WTC11 (cell line): ENCODE results near the gene ANKFN1. TPM values are rescaled to one million over a fixed set of nuclear protein-coding genes. Genes with fewer than 3 reads are reported as not detected.
"Not testable (repeated sequence)": the region's sequence is repeated elsewhere in the genome, so short reads cannot be mapped to it uniquely, and the experiment has no call there.

Experiments
- ATAC-seq: fragments of 200-7000 bp; cut with Tn5 transposase; 2 replicates; pipeline ENCODE4 v1.10.0; 2021; ENCODE audit warnings: mild to moderate bottlenecking, moderate library complexity
- CTCF ChIA-PET: fragments of 300-600 bp; sonication (Branson Sonifier 250); formaldehyde crosslinking; loops from one replicate; lab custom pipeline; 2021; ENCODE audit warnings: antibody characterized with exemption; lab: Charles Lee
- POLR2A ChIA-PET: fragments of 350-600 bp; sonication (Branson Sonifier 250); formaldehyde crosslinking; loops from one replicate; lab custom pipeline; 2021; ENCODE audit warnings: antibody characterized with exemption; lab: Charles Lee
- DNase-seq: peaks from one replicate; pipeline ENCODE4 v3.0.0; 2021; ENCODE audit warnings: low spot score
- H3K27ac Mint-ChIP-seq: 2 replicates; pipeline ENCODE4 v1.8.0; 2021; ENCODE audit warnings: mixed read lengths
- H3K27me3 Mint-ChIP-seq: 2 replicates; pipeline ENCODE4 v1.8.0; 2021; ENCODE audit warnings: low read depth, mild to moderate bottlenecking, moderate library complexity, mixed read lengths
- H3K36me3 Mint-ChIP-seq: 2 replicates; pipeline ENCODE4 v1.8.0; 2021; ENCODE audit warnings: mixed read lengths
- H3K4me1 Mint-ChIP-seq: 2 replicates; pipeline ENCODE4 v1.8.0; 2022; ENCODE audit warnings: mixed read lengths
- H3K4me3 Mint-ChIP-seq: 2 replicates; pipeline ENCODE4 v1.8.0; 2021; ENCODE audit warnings: mild to moderate bottlenecking, moderate library complexity, mixed read lengths
- H3K9me3 Mint-ChIP-seq: 2 replicates; pipeline ENCODE4 v1.8.0; 2021; ENCODE audit warnings: mixed read lengths
- AR ChIP-seq: fragments of 250-450 bp; sonication (Bioruptor Pico); IDR thresholded peaks from 2 replicates; pipeline ENCODE4 v1.9.0; 2021; ENCODE audit warnings: mild to moderate bottlenecking
- CBFB ChIP-seq: sonication (generic); formaldehyde crosslinking; IDR thresholded peaks from 2 replicates; pipeline ENCODE4 v1.8.1; 2022; ENCODE audit warnings: mild to moderate bottlenecking, low read depth, missing genetic modification reagents
- CREM ChIP-seq: sonication (generic); formaldehyde crosslinking; IDR thresholded peaks from 2 replicates; pipeline ENCODE4 v1.8.1; 2022; ENCODE audit warnings: mild to moderate bottlenecking, missing genetic modification reagents, moderate library complexity
- E2F1 ChIP-seq: sonication (generic); formaldehyde crosslinking; IDR thresholded peaks from 2 replicates; pipeline ENCODE4 v1.8.0; 2022; ENCODE audit warnings: mild to moderate bottlenecking, missing genetic modification reagents
- E2F4 ChIP-seq: sonication (generic); formaldehyde crosslinking; IDR thresholded peaks from 2 replicates; pipeline ENCODE4 v1.8.1; 2022; ENCODE audit warnings: low read depth, mild to moderate bottlenecking, moderate library complexity, missing genetic modification reagents, borderline replicate concordance
- EMX1 ChIP-seq: fragments of 250-450 bp; sonication (Bioruptor Pico); IDR thresholded peaks from 2 replicates; pipeline ENCODE4 v1.8.0; 2021; ENCODE audit warnings: mild to moderate bottlenecking
- ETV6 ChIP-seq: sonication (generic); formaldehyde crosslinking; IDR thresholded peaks from 2 replicates; pipeline ENCODE4 v1.8.1; 2022; ENCODE audit warnings: mild to moderate bottlenecking, missing genetic modification reagents
- FOXK1 ChIP-seq: sonication (generic); formaldehyde crosslinking; IDR thresholded peaks from 2 replicates; pipeline ENCODE4 v1.8.0; 2022; ENCODE audit warnings: mild to moderate bottlenecking, moderate library complexity, missing genetic modification reagents
- FOXP4 ChIP-seq: sonication (generic); formaldehyde crosslinking; IDR thresholded peaks from 2 replicates; pipeline ENCODE4 v1.8.0; 2022; ENCODE audit warnings: mild to moderate bottlenecking, missing genetic modification reagents
- KAT7 ChIP-seq: sonication (generic); formaldehyde crosslinking; IDR thresholded peaks from 2 replicates; pipeline ENCODE4 v1.8.1; 2023; ENCODE audit warnings: missing genetic modification reagents, mild to moderate bottlenecking, borderline replicate concordance
- NR1H2 ChIP-seq: sonication (generic); formaldehyde crosslinking; IDR thresholded peaks from 2 replicates; pipeline ENCODE4 v1.9.0; 2021; ENCODE audit warnings: mild to moderate bottlenecking, moderate library complexity, missing genetic modification reagents
- RORB ChIP-seq: fragments of 250-450 bp; sonication (Bioruptor Pico); IDR thresholded peaks from 2 replicates; pipeline ENCODE4 v1.9.0; 2021; ENCODE audit warnings: mild to moderate bottlenecking
- SMAD4 ChIP-seq: sonication (generic); formaldehyde crosslinking; IDR thresholded peaks from 2 replicates; pipeline ENCODE4 v1.8.0; 2022; ENCODE audit warnings: mild to moderate bottlenecking, missing genetic modification reagents
- SP1 ChIP-seq: sonication (generic); formaldehyde crosslinking; conservative IDR thresholded peaks from 2 replicates; pipeline ENCODE4 v1.8.1; 2022; ENCODE audit warnings: missing genetic modification reagents
- ZBTB21 ChIP-seq: sonication (generic); formaldehyde crosslinking; IDR thresholded peaks from 2 replicates; pipeline ENCODE4 v1.8.1; 2023; ENCODE audit warnings: mild to moderate bottlenecking, missing genetic modification reagents, borderline replicate concordance
- ZNF281 ChIP-seq: sonication (generic); formaldehyde crosslinking; IDR thresholded peaks from 2 replicates; pipeline ENCODE4 v1.8.0; 2023; ENCODE audit warnings: mild to moderate bottlenecking, missing genetic modification reagents
- total RNA-seq: library from RNA; stranded (reverse); gene quantifications from 3 replicates; pipeline ENCODE4 v1.2.3, GENCODE V29; 2021

Gene ANKFN1
- total RNA-seq, 1 experiment from 2014 or later = 0.24 TPM

GRCh38 chr17:56395787-56396186, 242.5 kb downstream of the ANKFN1 start:
- no peak for ATAC-seq
- CTCF ChIA-PET = no interaction called here

GRCh38 chr17:56407086-56407485, 253.8 kb downstream of the ANKFN1 start:
- no peak for ATAC-seq
- ChIA-PET POLR2A (no interaction called here), CTCF (interaction anchor here (0.8 kb wide), 1 partner anchor 12 kb away, joined by 3 read pairs; no protein-coding TSS in a partner anchor)
- H3K9me3 Mint-ChIP-seq = peaks cover 8% of the 10 kb centered on the region
- no peak for TF ChIP-seq KAT7 (CRISPR knock-in tag)
- no peak for TF ChIP-seq CBFB (CRISPR knock-in tag)
- no peak for TF ChIP-seq FOXP4 (CRISPR knock-in tag)
- no peak for TF ChIP-seq SMAD4 (CRISPR knock-in tag)
- no peak for TF ChIP-seq FOXK1 (CRISPR knock-in tag)
- TF ChIP-seq AR = no peak
- no peak for TF ChIP-seq EMX1 (CRISPR knock-in tag)
- no peak for TF ChIP-seq SP1 (CRISPR knock-in tag)
- TF ChIP-seq E2F4 = no peak
- TF ChIP-seq RORB (CRISPR knock-in tag) = no peak
- no peak for TF ChIP-seq ETV6
- no peak for TF ChIP-seq ZBTB21 (CRISPR knock-in tag)
- TF ChIP-seq E2F1 (CRISPR knock-in tag) = no peak
- no peak for TF ChIP-seq ZNF281 (CRISPR knock-in tag)
- no peaks in the 10 kb centered on the region for H3K27me3 Mint-ChIP-seq
- H3K27ac Mint-ChIP-seq = no peak overlapping the region
- DNase-seq = no peak
- H3K4me1 Mint-ChIP-seq = no peaks in the 10 kb centered on the region
- H3K4me3 Mint-ChIP-seq = no peak overlapping the region
- no peaks in the 10 kb centered on the region for H3K36me3 Mint-ChIP-seq

More at GRCh38 chr17:56395787-56396186, 242.5 kb downstream of the ANKFN1 start:
- no peak for DNase-seq
- TF ChIP-seq NR1H2 (CRISPR knock-in tag) = no peak
- TF ChIP-seq CREM = no peak
- POLR2A ChIA-PET = no interaction called here
- Mint-ChIP-seq H3K36me3 (no peaks in the 10 kb centered on the region), H3K27ac (no peak overlapping the region), H3K4me3 (no peak overlapping the region), H3K4me1 (no peaks in the 10 kb centered on the region), H3K27me3 (no peaks in the 10 kb centered on the region), H3K9me3 (no peaks in the 10 kb centered on the region)

GRCh38 chr17:56412356-56412755, 259.1 kb downstream of the ANKFN1 start:
- H3K27ac Mint-ChIP-seq, POLR2A ChIA-PET, CTCF ChIA-PET, DNase-seq, H3K27me3 Mint-ChIP-seq, H3K4me3 Mint-ChIP-seq, H3K36me3 Mint-ChIP-seq, ATAC-seq, H3K4me1 Mint-ChIP-seq: not testable (repeated sequence)
- peaks cover 31% of the 10 kb centered on the region for H3K9me3 Mint-ChIP-seq
